IPS-NIHi7 (cell line): ENCODE results near the gene WASHC3.
"Not testable (repeated sequence)": the region's sequence is repeated elsewhere in the genome, so short reads cannot be mapped to it uniquely, and the experiment has no call there.

Source experiments
- DNase-seq: peaks from one replicate; pipeline ENCODE4 v3.0.0; 2012; ENCODE audit warnings: mixed read lengths; ENCODE audit errors: extremely low spot score

The WASHC3 gene

GRCh38 chr12:102050660-102051430, 10.9 kb downstream of the WASHC3 start:
- no peak for DNase-seq

- DNase-seq: no peak
These were observed 17.9 kb downstream of the WASHC3 start for GRCh38 chr12:102043928-102044327.

GRCh38 chr12:102033991-102034745, 27.6 kb downstream of the WASHC3 start:
- no peak for DNase-seq

- DNase-seq: no peak
These were observed 29.9 kb downstream of the WASHC3 start for GRCh38 chr12:102031852-102032251.

GRCh38 chr12:102029141-102029540, 32.6 kb downstream of the WASHC3 start:
- DNase-seq: no peak

- DNase-seq: no peak
These were observed 35.1 kb downstream of the WASHC3 start for GRCh38 chr12:102026728-102027127.

- no peak for DNase-seq
These were observed 37.0 kb downstream of the WASHC3 start for GRCh38 chr12:102024765-102025164.

GRCh38 chr12:102023343-102023930, 38.4 kb downstream of the WASHC3 start:
- DNase-seq: no peak

GRCh38 chr12:102022286-102022685, 39.5 kb downstream of the WASHC3 start:
- DNase-seq: no peak

- DNase-seq: no peak
These were observed 40.1 kb downstream of the WASHC3 start for GRCh38 chr12:102021540-102022246.

GRCh38 chr12:102018607-102019006, 43.2 kb downstream of the WASHC3 start:
- DNase-seq: not testable (repeated sequence)

- DNase-seq: no peak
These were observed 45.3 kb downstream of the WASHC3 start for GRCh38 chr12:102016472-102016871.

- DNase-seq: no peak
These were observed 51.4 kb downstream of the WASHC3 start for GRCh38 chr12:102010265-102010994.

- no peak for DNase-seq
These were observed 52.0 kb downstream of the WASHC3 start for GRCh38 chr12:102009796-102010195.

GRCh38 chr12:102008615-102009126, 53.1 kb downstream of the WASHC3 start:
- no peak for DNase-seq

- no peak for DNase-seq
These were observed 56.5 kb downstream of the WASHC3 start for GRCh38 chr12:102005256-102005655.

GRCh38 chr12:101997102-101997501, 64.7 kb downstream of the WASHC3 start:
- no peak for DNase-seq

- no peak for DNase-seq
These were observed 66.1 kb downstream of the WASHC3 start for GRCh38 chr12:101995684-101996083.

- DNase-seq: no peak
These were observed 69.7 kb downstream of the WASHC3 start for GRCh38 chr12:101992091-101992490.

- DNase-seq: no peak
These were observed 79.5 kb downstream of the WASHC3 start for GRCh38 chr12:101982307-101982706.

- DNase-seq: no peak
These were observed 79.9 kb downstream of the WASHC3 start for GRCh38 chr12:101981868-101982267.
